HepG2 (cell line): Measurements from ENCODE around the gene GRIN2D. TPM values are rescaled to one million over a fixed set of nuclear protein-coding genes. Genes with fewer than 3 reads are reported as not detected.

Experiments
- FOXA3 ChIP-seq: IDR thresholded peaks from 2 replicates; pipeline ENCODE4 v1.6.1; 2016; ENCODE audit warnings: missing genetic modification reagents, missing compliant biosample characterization
- JDP2 ChIP-seq: sonication (generic); formaldehyde crosslinking; IDR thresholded peaks from 2 replicates; pipeline ENCODE4 v1.8.1; 2022; ENCODE audit warnings: missing genetic modification reagents, borderline replicate concordance
- MBD4 ChIP-seq: IDR thresholded peaks from 2 replicates; pipeline ENCODE4 v1.6.1; 2012; ENCODE audit warnings: low read length, inconsistent platforms, borderline replicate concordance
- NFE2 ChIP-seq: sonication (generic); formaldehyde crosslinking; IDR thresholded peaks from 2 replicates; pipeline ENCODE4 v1.4.0; 2020; ENCODE audit warnings: missing genetic modification reagents
- NONO ChIP-seq, 2 experiments: fragments of 450-650 bp in 1 of 2; sonication (generic) in 1 of 2; formaldehyde crosslinking in 1 of 2; IDR thresholded peaks in 1 of 2; conservative IDR thresholded peaks in 1 of 2; 2 replicates each; pipeline versions ENCODE4 v1.6.1 to v1.8.0; 2017 to 2022; ENCODE audit warnings: mild to moderate bottlenecking in 1 of 2, missing genetic modification reagents in 1 of 2, moderate library complexity in 1 of 2
- NPAS2 ChIP-seq: sonication (generic); formaldehyde crosslinking; IDR thresholded peaks from 2 replicates; pipeline ENCODE4 v1.8.0; 2022; ENCODE audit warnings: mild to moderate bottlenecking, missing genetic modification reagents, borderline replicate concordance
- NR1H2 ChIP-seq: sonication (generic); formaldehyde crosslinking; IDR thresholded peaks from 2 replicates; pipeline ENCODE4 v1.8.1; 2022; ENCODE audit warnings: low read depth, missing genetic modification reagents, borderline replicate concordance
- SAP130 ChIP-seq: IDR thresholded peaks from 2 replicates; pipeline ENCODE4 v1.6.1; 2016; ENCODE audit warnings: low read depth
- TBX3 ChIP-seq: fragments of 450-650 bp; IDR thresholded peaks from 2 replicates; pipeline ENCODE4 v1.6.1; 2017; ENCODE audit warnings: antibody characterized with exemption, mild to moderate bottlenecking, inconsistent platforms, borderline replicate concordance
- TMF1 ChIP-seq: sonication (generic); formaldehyde crosslinking; IDR thresholded peaks from 2 replicates; pipeline ENCODE4 v1.8.1; 2022; ENCODE audit warnings: low read depth, missing genetic modification reagents
- ZNF121 ChIP-seq: sonication (generic); formaldehyde crosslinking; IDR thresholded peaks from 2 replicates; pipeline ENCODE4 v1.5.0; 2020; ENCODE audit warnings: mild to moderate bottlenecking, missing genetic modification reagents
- ZNF251 ChIP-seq: sonication (generic); formaldehyde crosslinking; IDR thresholded peaks from 2 replicates; pipeline ENCODE4 v1.9.0; 2021; ENCODE audit warnings: mild to moderate bottlenecking, missing genetic modification reagents
- ZNF260 ChIP-seq: sonication (generic); formaldehyde crosslinking; IDR thresholded peaks from 2 replicates; pipeline ENCODE4 v1.4.0; 2020; ENCODE audit warnings: missing genetic modification reagents, low read depth, mild to moderate bottlenecking, borderline replicate concordance
- ZNF263 ChIP-seq: sonication (generic); formaldehyde crosslinking; IDR thresholded peaks from 2 replicates; pipeline ENCODE4 v1.4.0; 2020; ENCODE audit warnings: missing genetic modification reagents
- ZNF468 ChIP-seq: sonication (generic); formaldehyde crosslinking; IDR thresholded peaks from 2 replicates; pipeline ENCODE4 v1.8.0; 2022; ENCODE audit warnings: mild to moderate bottlenecking, moderate library complexity, missing genetic modification reagents
- ZNF567 ChIP-seq: sonication (generic); formaldehyde crosslinking; IDR thresholded peaks from 2 replicates; pipeline ENCODE4 v1.8.1; 2023; ENCODE audit warnings: mild to moderate bottlenecking, missing genetic modification reagents, borderline replicate concordance
- ZNF577 ChIP-seq: sonication (generic); formaldehyde crosslinking; IDR thresholded peaks from 2 replicates; pipeline ENCODE4 v1.4.0; 2020; ENCODE audit warnings: mild to moderate bottlenecking, low read depth, missing genetic modification reagents, borderline replicate concordance
- polyA plus RNA-seq, 8 experiments: library from polyadenylated mRNA; depleted of rRNA in 3 of 8; stranded (reverse) in 7 of 8; unstranded in 1 of 8; fragments of >200 nt; fragmentation: Illumina TruSeq in 4 of 8; extraction: Trizol in 4 of 8; gene quantifications; 2 replicates each; pipeline versions ENCODE4 v1.2.1 to v1.2.3, GENCODE V29; 2011 to 2016; ENCODE audit warnings: low read depth in 4 of 8, missing spikeins in 1 of 8, mixed read lengths in 1 of 8; ENCODE audit not compliant: insufficient read depth in 1 of 8
- total RNA-seq, 5 experiments: library from RNA; depleted of rRNA; stranded (reverse); fragments of >200 nt; fragmentation: Illumina TruSeq; extraction: Trizol; gene quantifications; 2 replicates each; pipeline ENCODE4 v1.2.3, GENCODE V29; 2016; ENCODE audit warnings: low read depth in 1 of 5
- TF ChIP-seq, protein P1 (sequence below): sonication (generic); formaldehyde crosslinking; IDR thresholded peaks from 2 replicates; pipeline ENCODE4 v1.5.0; 2020; ENCODE audit warnings: mild to moderate bottlenecking, missing genetic modification reagents
- TF ChIP-seq, protein P2 (sequence below): sonication (generic); formaldehyde crosslinking; IDR thresholded peaks from 2 replicates; pipeline ENCODE4 v1.4.0; 2020; ENCODE audit warnings: missing genetic modification reagents
- TF ChIP-seq, protein P3 (sequence below): sonication (generic); formaldehyde crosslinking; IDR thresholded peaks from 2 replicates; pipeline ENCODE4 v1.8.1; 2023; ENCODE audit warnings: mild to moderate bottlenecking, moderate library complexity, missing genetic modification reagents
- TF ChIP-seq, protein P4 (sequence below), 2 experiments: sonication (generic) in 1 of 2; formaldehyde crosslinking in 1 of 2; IDR thresholded peaks; 2 replicates each; pipeline versions ENCODE4 v1.5.1 to v1.6.1; 2011 to 2020; ENCODE audit warnings: borderline replicate concordance in 1 of 2, low read depth in 1 of 2, low read length in 1 of 2, mild to moderate bottlenecking in 1 of 2, missing genetic modification reagents in 1 of 2, moderate library complexity in 1 of 2

The GRIN2D gene
- total and polyA plus RNA-seq, 2 of the 13 experiments (the other 11 are each of a cell fraction or from before 2014, with no cell fraction given): 0.02 to 0.13 TPM

DNA sequence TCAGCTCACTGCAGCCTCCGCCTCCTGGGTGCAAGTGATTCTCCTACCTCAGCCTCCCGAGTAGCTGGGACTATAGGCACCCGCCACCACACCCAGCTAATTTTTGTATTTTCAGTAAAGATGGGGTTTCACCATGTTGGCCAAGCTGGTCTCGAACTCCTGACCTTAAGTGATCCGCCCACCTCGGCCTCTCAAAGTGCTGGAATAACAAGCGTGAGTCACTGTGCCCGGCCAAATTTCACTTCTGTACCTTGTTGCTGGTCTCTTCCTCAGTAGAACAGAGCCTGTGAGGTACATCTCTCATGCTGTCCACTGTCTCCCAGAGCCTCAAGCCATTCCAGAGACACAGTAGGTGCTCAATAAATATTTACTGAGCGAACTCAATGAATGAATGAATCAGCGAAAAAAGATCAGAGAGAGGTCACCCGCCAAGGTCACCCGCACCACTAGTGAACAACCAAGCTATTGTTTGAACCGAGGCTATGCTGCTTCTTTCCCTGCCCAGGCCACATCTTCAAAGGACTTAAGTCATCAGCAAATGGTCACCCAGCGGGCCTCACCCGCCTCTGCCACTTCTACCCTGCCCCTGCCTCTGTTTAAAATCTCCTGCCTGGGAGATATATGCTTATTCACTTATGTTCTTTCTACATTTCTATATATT, 39.0 kb upstream of the GRIN2D start (continued):
- TF ChIP-seq, protein P1, sequence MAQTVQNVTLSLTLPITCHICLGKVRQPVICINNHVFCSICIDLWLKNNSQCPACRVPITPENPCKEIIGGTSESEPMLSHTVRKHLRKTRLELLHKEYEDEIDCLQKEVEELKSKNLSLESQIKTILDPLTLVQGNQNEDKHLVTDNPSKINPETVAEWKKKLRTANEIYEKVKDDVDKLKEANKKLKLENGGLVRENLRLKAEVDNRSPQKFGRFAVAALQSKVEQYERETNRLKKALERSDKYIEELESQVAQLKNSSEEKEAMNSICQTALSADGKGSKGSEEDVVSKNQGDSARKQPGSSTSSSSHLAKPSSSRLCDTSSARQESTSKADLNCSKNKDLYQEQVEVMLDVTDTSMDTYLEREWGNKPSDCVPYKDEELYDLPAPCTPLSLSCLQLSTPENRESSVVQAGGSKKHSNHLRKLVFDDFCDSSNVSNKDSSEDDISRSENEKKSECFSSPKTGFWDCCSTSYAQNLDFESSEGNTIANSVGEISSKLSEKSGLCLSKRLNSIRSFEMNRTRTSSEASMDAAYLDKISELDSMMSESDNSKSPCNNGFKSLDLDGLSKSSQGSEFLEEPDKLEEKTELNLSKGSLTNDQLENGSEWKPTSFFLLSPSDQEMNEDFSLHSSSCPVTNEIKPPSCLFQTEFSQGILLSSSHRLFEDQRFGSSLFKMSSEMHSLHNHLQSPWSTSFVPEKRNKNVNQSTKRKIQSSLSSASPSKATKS: 0 out of 2 replicates have a peak, but pooled peaks have one; percentile 53
- TF ChIP-seq NONO (IDR thresholded peaks at IDR 0.05): no peak
- peak; percentile 90 for TF ChIP-seq NONO (CRISPR knock-in tag; conservative IDR thresholded peaks at IDR 0.05)
- no peak for TF ChIP-seq JDP2
- TF ChIP-seq NPAS2 (CRISPR knock-in tag): no peak
- peak; percentile 98 for TF ChIP-seq NFE2 (CRISPR knock-in tag)
- TF ChIP-seq TMF1 (CRISPR knock-in tag): peak; percentile 15; the same call in 1 of the 2 replicates
- TF ChIP-seq MBD4: no peak
- TF ChIP-seq, protein P2, sequence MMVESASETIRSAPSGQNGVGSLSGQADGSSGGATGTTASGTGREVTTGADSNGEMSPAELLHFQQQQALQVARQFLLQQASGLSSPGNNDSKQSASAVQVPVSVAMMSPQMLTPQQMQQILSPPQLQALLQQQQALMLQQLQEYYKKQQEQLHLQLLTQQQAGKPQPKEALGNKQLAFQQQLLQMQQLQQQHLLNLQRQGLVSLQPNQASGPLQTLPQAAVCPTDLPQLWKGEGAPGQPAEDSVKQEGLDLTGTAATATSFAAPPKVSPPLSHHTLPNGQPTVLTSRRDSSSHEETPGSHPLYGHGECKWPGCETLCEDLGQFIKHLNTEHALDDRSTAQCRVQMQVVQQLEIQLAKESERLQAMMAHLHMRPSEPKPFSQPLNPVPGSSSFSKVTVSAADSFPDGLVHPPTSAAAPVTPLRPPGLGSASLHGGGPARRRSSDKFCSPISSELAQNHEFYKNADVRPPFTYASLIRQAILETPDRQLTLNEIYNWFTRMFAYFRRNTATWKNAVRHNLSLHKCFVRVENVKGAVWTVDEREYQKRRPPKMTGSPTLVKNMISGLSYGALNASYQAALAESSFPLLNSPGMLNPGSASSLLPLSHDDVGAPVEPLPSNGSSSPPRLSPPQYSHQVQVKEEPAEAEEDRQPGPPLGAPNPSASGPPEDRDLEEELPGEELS (CRISPR knock-in tag): peak; percentile 86
- TF ChIP-seq ZNF251 (CRISPR knock-in tag): no peak
- no peak for TF ChIP-seq ZNF567
- TF ChIP-seq SAP130 (CRISPR knock-in tag): peak; percentile 96
- TF ChIP-seq, protein P3, sequence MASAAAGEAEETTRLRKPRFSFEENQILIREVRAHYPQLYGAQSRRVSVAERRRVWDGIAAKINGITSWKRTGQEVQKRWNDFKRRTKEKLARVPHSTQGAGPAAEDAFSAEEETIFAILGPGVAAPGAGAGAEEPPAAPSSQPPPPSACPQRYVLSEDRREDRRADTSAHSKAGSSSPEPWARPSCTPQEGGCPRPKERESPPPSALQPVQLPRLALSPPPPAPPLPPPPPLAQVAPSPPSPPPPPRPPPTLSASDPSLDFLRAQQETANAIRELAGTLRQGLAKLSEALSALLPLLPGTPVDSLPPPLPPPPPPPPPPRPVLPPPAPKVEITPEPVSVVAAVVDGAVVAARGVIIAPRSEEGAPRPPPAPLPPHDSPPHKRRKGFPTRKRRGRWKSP (CRISPR knock-in tag): peak; percentile 72; the same call in 1 of the 2 replicates
- TF ChIP-seq ZNF263: no peak
- no peak for TF ChIP-seq ZNF577 (CRISPR knock-in tag)
- peak; percentile 25; the same call in 1 of the 2 replicates for TF ChIP-seq ZNF121 (CRISPR knock-in tag)
- TF ChIP-seq ZNF260: no peak
- peak; percentile 96 for TF ChIP-seq FOXA3
- no peak for TF ChIP-seq NR1H2
- TF ChIP-seq, protein P4, sequence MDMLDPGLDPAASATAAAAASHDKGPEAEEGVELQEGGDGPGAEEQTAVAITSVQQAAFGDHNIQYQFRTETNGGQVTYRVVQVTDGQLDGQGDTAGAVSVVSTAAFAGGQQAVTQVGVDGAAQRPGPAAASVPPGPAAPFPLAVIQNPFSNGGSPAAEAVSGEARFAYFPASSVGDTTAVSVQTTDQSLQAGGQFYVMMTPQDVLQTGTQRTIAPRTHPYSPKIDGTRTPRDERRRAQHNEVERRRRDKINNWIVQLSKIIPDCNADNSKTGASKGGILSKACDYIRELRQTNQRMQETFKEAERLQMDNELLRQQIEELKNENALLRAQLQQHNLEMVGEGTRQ (IDR thresholded peaks at IDR 0.05; ENCODE audit: low read depth, low read length): no peak
- TF ChIP-seq, protein P4 (CRISPR knock-in tag; IDR thresholded peaks at IDR 0.05; ENCODE audit: borderline replicate concordance): no peak
- no peak for TF ChIP-seq ZNF468
- peak; percentile 95 for TF ChIP-seq TBX3
